SH-SY5Y (cell line): ENCODE data around the gene ILF3.

Source experiments
- GATA2 ChIP-seq: IDR thresholded peaks from 2 replicates; pipeline ENCODE4 v1.6.1; 2011; ENCODE audit warnings: mild to moderate bottlenecking, low read depth, low read length
- GATA3 ChIP-seq: IDR thresholded peaks from 2 replicates; pipeline ENCODE4 v1.6.1; 2011; ENCODE audit warnings: low read depth, mild to moderate bottlenecking, low read length, moderate library complexity

ILF3 gene

DNA sequence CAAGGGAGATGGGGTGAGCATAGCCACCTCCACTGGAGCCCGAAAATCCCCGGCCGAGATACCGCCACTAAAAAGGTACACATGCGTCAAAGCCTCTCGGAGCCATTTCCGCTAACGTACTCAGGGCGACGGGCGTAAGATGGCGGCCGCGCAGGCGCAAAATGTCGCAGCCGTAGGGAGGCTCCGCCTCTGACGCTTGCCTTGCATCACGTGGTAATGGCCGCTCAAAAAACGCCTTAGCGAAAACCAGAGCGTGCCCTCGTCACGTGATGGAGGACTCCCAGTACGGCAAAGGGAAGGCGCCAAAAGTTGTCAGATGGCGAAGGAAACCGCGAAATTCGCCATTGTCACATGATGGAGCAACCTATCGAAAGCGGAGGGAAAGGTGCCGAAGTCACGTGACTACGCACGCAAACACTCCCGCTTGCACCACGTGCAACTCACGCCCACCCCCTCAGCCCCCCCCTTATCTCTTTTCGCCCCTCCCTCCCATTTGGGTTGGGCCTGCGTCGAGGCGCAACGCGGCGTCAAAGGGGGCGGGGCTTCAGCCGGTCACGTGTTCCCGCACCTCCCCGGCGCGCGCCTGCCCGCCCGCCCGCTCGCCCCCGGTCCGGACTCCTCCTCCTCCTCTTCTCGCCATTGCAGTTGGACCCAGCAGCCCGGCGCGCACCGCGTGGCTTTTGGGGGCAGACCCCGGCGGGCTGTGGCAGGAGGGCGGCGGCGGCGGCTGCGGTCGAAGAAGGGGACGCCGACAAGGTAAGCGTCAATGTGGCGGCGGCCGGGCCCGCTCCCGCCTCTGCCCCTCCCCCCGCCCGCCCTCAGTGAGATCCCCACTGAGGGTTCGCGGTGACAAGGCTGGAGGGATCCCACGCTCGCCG, at the start of gene ILF3:
Gene ILF3 (plus strand): TSS at position 615 of the 878 bp plus-strand sequence. CDS start 16,260 bp downstream, outside the sequence.
- peak; percentile 67 for TF ChIP-seq GATA2
- no peak for TF ChIP-seq GATA3

DNA sequence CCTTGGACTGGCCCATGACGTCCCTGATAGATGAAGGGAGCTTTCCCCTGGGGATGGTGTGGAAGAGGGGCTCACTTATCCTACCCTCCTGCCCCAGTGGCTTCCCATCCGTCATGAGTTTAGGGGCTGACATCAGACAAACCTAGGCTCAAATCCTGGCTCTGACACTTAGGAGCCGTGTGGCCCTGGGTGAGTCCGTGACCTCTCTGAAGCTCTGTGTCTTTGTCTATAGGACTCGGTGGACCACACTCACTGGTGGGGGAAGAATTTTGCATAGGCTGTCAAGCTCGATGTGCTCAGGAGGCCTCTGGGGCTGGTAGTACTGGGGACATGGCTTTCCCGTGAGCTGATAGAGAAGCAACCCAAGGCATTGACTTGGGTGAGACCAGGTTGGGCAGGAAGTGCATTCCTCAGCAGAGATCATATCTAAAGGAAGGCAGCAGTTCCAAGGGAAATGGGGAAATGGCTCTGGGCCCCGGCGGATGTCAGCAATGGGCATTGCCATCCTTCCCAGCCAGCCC, 49.6 kb upstream of the ILF3 start:
- no peak for TF ChIP-seq GATA3
- TF ChIP-seq GATA2: no peak

DNA sequence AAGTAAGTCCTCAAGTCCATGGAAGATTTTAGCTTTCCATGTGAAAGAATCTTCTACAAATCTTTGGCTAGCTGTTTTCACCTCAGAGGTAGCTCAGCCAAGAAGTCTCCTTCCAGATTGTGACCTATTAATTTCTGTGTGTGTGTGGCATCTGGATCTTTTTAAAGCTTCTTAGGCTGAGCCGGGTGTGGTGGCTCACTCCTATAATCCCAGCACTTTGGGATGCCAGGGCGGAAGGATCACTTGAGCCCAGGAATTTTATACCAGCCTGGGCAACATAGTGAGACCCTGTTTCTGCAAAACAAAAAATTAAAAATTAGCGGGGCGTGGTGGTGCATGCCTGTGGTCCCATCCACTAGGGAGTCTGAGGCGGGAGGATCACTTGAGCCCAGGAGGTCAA, 42.2 kb upstream of the ILF3 start:
- TF ChIP-seq GATA3 (no peak), GATA2 (no peak)

DNA sequence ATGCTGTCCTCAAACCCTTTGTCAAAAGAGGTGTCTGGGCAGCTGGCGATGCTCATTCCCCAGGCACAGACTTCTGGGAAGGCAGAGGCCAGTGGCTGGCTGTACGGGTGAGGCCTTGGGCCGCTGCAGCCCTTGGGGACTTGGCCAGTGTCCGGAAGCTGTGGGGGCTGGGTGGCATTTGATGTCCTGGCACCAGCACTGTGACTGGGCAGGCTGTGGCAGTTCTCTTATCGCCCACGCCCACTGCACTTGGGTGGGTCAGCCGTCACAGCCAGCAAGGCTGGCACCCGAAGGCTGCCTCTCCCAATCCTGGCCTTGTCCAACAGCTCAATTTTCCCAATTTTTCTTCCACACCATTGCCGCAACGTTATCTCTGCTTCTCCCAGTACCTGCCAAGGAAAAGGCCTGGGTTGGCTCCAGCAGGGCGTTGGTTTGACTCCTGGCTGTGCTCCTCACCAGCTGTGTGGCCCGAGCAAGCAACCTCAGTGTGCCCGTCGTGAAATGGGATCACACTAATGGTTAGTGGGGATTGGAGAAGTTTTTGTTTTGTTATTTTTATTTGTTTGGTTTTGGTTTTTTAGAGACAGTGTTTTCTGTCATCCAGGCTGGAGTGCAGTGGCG, 41.5 kb upstream of the ILF3 start:
- no peak for TF ChIP-seq GATA3
- TF ChIP-seq GATA2: no peak

DNA sequence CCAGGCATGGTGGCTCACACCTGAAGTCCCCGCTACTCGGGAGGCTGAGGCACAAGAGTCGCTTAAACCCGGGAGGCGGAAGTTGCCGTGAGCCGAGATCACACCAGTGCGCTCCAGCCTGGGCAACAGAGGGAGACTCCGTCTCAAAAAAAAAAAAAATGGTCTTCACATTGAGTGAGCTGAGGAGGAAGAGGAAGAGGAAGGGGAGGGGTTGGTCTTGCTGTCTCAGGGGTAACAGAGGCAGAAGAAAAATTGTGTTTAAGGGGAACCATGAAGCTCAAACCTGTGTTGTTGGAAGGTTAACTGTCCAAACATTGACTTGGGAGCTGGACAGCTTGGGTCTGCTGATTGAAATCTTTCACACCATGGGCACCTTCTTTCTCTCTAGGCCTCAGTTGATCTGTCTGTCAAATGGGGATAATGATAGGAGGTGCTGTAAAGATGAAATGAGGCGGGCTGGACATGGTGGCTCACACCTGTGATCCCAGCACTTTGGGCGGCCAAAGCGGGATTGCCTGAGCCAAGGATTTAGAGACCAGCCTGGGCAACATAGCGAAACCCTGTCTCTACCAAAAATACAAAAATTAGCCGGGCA, 38.6 kb upstream of the ILF3 start:
- TF ChIP-seq GATA2 (no peak), GATA3 (no peak)

DNA sequence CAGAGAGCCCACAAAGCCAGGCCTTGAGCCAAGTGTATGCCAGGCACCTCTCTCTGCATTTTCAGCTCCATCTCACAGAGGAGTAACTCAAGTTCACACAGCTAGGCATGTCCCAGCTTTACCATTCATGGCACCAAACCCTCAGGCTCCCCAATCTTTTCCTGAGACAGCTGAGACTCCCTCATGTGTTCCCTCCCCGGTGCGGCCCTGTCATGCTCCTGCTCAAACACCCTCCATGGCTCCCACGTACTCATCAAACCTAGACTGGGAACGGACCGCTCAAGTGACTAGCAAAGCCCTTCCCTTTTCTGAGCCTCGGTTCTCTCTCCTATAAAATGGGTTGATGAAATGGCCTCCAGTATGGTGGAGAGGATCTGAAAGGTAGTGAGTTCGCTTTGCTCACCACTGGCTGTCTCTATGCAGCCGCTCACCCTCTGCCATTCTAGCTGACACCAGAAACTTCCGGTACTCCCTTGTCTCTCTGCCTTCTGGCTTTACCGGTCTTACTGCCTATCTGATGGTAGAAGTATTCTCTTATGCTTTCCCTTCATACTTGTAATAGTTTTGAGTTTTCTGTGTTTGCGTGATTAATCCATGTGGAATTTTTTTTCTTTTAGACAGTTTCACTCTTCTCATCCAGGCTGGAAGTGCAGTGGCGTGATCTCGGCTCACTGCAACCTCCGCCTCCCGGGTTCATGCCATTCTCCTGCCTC, 36.6 kb upstream of the ILF3 start:
- no peak for TF ChIP-seq GATA3
- no peak for TF ChIP-seq GATA2

DNA sequence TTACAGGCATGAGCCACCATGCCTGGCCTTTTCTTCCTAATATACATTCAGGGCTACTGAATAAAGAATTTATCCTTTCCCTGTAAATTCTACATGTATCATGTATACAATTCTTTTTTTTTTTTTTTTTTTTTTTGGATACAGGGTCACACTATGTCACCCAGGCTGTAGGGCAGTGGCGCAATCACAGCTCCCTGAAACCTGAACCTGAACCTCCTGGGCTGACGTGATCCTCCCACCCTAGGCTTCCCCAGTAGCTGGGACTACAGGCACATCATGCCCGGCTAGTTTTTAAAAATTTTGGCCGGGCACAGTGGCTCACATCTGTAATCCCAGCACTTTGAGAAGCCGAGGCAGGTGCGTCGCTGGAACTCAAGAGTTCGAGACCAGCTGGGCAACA, 35.3 kb upstream of the ILF3 start:
- TF ChIP-seq GATA2: no peak
- no peak for TF ChIP-seq GATA3

DNA sequence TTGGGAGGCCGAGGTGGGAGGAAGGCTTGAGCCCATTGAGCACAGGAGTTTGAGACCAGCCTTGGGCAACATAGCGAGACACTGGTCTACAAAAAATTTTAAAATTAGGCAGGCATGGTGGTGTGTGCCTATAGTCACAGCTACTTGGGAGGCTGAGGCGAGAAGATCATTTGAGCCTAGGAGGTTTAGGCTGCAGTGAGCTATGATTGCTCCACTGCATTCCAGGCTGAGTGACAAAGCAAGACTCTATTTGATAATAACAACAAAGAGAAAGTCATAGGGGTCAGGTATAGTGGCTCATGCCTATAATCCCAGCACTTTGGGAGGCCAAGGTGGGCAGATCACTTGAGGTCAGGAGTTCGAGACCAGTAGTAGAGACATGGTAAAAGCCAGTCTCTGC, 33.4 kb upstream of the ILF3 start:
- no peak for TF ChIP-seq GATA3
- TF ChIP-seq GATA2: no peak

DNA sequence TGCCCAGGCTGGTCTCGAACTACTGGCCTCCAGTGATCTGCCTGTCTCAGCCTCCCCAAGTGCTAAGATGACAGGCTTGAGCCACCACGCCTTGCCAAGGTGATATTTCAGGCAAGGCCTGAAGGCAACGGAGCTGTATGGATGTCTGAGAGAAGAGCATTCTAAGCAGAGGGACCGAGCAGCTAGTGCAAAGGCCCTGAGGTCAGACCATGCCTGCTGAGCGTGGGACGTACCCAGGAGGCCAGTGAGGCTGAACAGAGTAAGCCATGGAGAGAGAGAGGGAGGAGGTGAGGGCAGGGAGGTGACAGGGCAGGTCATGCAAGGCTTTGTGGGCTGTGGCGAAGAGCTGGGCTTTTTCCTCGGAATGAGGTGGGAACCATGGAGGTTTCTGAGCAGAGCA, 32.2 kb upstream of the ILF3 start:
- no peak for TF ChIP-seq GATA3
- TF ChIP-seq GATA2: no peak

DNA sequence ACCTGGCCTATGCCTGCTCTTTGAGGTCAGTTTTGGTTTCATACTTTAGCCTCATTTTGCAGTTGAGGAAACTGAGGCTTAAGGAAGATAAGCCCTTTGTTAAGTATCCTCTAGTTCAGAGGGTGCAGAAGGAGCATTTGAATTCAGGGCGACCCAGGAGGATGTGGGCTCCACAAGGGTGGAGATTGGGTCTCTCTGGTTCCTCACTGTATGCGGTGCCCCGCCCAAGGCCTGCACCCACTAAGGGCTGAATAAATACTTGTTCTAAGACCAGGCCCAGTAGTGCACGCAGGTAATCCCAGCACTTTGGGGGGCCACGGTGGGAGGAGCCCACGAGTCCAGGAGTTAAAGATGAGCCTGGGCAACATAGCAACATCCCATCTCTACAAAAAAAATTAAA, 29.6 kb upstream of the ILF3 start:
- TF ChIP-seq GATA3: no peak
- no peak for TF ChIP-seq GATA2

DNA sequence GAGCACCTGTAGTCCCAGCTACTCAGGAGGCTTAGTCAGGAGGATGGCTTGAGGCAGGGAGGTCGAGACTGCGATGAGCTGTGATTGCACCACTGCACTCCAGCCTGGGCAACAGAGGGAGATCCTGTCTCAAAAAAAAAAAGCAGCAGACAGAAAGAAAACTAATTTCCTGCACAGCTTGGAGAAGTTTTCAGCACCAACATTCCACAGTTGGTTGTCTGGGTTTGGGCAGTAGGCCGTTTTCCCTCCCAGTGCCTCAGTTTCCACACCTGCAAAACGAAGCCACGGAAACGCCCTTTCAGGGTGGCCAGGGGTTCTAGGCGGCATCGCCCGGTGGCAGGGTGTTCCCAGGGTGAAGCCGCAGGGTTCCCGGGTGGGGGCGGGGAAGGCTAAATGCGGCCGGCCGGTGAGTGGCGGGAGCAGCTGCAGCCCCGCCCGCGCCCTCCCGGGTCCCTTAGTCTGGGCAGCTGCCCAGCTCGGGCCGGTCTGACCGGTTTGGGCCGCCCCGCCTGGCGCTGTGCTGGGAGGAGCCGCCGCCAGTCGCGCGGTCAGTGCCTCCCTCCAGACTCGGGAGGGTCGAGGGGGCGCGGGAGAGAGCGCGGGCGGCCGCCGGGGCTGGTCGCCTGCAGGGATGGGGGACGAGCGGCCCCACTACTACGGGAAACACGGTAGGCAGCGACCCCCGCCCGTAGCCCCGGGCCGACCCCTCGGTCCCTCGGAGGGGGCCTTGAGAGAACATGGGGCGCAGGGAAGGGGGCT, 29.0 kb upstream of the ILF3 start, which contains the start of gene SLC44A2:
Gene SLC44A2 (plus strand): TSS at position 551 of the 759 bp plus-strand sequence. CDS start 81 bp downstream, at position 632.
- TF ChIP-seq GATA2: no peak
- TF ChIP-seq GATA3: no peak

DNA sequence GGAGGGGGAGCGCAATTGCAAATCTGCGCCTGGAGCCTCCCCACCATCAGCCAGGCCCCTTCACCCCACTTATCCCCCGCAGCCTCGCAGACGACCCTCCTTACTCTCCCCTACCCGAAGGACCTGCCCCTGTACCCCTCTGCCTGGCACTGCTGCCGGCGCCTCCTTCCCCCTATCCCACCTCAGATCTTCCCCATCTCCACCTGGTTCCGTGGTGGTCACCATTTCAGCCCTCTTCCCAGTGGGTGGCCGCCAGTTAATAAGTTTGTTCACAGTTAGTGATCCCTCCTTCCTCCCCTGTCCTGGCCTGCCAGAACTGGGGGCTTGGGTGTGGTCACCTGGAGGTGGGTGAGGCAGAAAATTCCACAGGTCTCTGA, 28.4 kb upstream of the ILF3 start:
- no peak for TF ChIP-seq GATA2
- TF ChIP-seq GATA3: no peak

DNA sequence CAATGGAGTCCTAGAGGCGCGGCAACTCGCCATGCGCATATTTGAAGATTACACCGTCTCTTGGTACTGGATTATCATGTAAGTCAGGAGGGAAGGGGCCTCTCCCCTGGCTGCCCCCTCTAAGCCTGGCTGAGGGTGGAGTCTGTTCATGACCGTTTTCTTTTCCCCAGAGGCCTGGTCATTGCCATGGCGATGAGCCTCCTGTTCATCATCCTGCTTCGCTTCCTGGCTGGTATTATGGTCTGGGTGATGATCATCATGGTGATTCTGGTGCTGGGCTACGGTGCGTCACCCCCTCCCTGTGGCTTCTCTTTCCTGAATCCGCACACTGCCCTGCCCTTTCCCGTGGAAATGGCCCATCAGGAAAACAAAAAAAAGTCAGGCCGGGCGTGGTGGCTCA, 22.3 kb upstream of the ILF3 start:
- TF ChIP-seq GATA2 (no peak), GATA3 (no peak)

DNA sequence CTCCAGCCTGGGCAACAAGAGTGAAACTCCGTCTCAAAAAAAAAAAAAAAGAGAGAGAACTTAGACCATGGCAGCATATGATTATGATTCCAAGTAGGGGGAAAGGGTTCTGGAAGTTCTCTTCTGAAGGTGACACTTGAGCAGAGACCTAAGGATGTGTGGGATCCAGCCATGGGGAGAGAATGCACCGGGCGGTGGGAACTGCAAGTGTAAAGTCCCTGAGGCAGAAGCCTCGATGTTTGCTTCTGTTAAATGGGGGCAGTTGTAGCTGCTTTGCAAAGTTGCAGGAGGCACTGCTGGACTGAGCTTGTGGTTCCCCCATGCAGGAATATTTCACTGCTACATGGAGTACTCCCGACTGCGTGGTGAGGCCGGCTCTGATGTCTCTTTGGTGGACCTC, 19.7 kb upstream of the ILF3 start:
- TF ChIP-seq GATA3: no peak
- TF ChIP-seq GATA2: no peak
